RWPE2 (cell line): Measurements from ENCODE around the gene UBL4A.

Source experiments
- ATAC-seq: fragments of 200-7000 bp; cut with Tn5 transposase; 3 replicates; pipeline ENCODE4 v1.9.1; 2021; ENCODE audit warnings: low read depth
- DNase-seq: peaks from one replicate; pipeline ENCODE4 v3.0.0-alpha.2; 2020; ENCODE audit warnings: low spot score
- H3K27ac ChIP-seq: fragments of 450-650 bp; 2 replicates; pipeline ENCODE4 v1.5.1; 2017; ENCODE audit warnings: mild to moderate bottlenecking; ENCODE audit not compliant: poor library complexity, severe bottlenecking
- H3K27me3 ChIP-seq: fragments of 250-450 bp; sonication (Bioruptor Pico); 2 replicates; pipeline ENCODE4 v1.5.1; 2021; ENCODE audit warnings: mild to moderate bottlenecking, moderate library complexity; ENCODE audit not compliant: insufficient read depth, poor library complexity, severe bottlenecking
- H3K36me3 ChIP-seq: fragments of 250-450 bp; sonication (Bioruptor Pico); 2 replicates; pipeline ENCODE4 v1.5.1; 2020; ENCODE audit warnings: low read depth, mild to moderate bottlenecking, moderate library complexity
- H3K4me1 ChIP-seq: fragments of 250-450 bp; sonication (Bioruptor Pico); 2 replicates; pipeline ENCODE4 v1.5.1; 2021; ENCODE audit warnings: mild to moderate bottlenecking, moderate library complexity; ENCODE audit not compliant: insufficient read depth, poor library complexity, severe bottlenecking
- H3K4me3 ChIP-seq: fragments of 250-450 bp; sonication (Bioruptor Pico); 2 replicates; pipeline ENCODE4 v1.5.1; 2021; ENCODE audit warnings: mild to moderate bottlenecking, moderate library complexity; ENCODE audit not compliant: severe bottlenecking
- H3K9me3 ChIP-seq: fragments of 250-450 bp; sonication (Bioruptor Pico); 2 replicates; pipeline ENCODE4 v1.5.1; 2021; ENCODE audit warnings: mild to moderate bottlenecking, moderate library complexity; ENCODE audit not compliant: severe bottlenecking
- TF ChIP-seq, protein P1 (sequence below): fragments of 450-650 bp; IDR thresholded peaks from one replicate; pipeline ENCODE4 v1.5.1; 2017; ENCODE audit warnings: mild to moderate bottlenecking, moderate library complexity; ENCODE audit not compliant: poor library complexity, severe bottlenecking

Gene UBL4A

DNA sequence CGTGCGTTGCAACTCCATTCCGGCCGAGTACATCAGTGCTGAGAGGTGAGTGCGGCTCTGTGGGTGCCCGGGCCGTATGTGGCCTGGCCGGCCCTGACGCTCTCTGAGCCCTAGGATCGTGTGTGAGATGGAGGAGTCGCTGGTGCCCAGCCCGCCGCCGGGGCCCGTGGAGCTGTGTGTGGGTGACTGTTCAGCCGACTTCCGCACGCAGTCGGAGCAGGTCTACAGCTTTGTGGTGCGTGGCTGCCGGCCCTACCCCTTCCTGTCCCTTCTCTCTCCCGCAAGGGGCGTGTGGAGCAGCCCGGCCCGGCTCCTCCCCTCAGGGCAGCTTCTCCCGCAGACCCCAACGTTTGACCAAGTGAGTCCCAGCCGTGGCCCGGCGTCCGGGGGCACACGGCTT, 20.4 kb downstream of the UBL4A start:
- Histone ChIP-seq H3K4me1 (no peaks in the 10 kb centered on the region), H3K36me3 (peaks cover 10% of the 10 kb centered on the region), H3K27ac (no peak overlapping the region), H3K9me3 (no peaks in the 10 kb centered on the region), H3K27me3 (no peaks in the 10 kb centered on the region), H3K4me3 (no peak overlapping the region)
- DNase-seq (no peak), ATAC-seq (no peak)
- TF ChIP-seq, protein P1, sequence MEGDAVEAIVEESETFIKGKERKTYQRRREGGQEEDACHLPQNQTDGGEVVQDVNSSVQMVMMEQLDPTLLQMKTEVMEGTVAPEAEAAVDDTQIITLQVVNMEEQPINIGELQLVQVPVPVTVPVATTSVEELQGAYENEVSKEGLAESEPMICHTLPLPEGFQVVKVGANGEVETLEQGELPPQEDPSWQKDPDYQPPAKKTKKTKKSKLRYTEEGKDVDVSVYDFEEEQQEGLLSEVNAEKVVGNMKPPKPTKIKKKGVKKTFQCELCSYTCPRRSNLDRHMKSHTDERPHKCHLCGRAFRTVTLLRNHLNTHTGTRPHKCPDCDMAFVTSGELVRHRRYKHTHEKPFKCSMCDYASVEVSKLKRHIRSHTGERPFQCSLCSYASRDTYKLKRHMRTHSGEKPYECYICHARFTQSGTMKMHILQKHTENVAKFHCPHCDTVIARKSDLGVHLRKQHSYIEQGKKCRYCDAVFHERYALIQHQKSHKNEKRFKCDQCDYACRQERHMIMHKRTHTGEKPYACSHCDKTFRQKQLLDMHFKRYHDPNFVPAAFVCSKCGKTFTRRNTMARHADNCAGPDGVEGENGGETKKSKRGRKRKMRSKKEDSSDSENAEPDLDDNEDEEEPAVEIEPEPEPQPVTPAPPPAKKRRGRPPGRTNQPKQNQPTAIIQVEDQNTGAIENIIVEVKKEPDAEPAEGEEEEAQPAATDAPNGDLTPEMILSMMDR, result no peak

DNA sequence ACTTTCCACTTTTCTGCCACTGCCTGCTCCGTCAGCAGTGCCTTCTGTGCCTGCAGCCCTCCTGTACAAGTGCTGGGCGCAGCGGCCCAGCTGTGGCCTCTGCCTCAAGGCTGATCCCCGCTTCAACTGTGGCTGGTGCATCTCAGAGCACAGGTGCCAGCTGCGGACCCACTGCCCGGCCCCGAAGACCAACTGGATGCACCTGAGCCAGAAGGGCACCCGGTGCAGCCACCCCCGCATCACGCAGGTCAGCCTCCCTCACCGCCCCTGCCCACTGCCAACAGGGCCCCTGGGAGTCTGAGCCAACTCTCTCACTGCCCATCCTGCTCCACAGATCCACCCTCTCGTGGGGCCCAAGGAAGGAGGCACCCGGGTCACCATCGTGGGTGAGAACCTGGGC, 20.8 kb downstream of the UBL4A start:
- Histone ChIP-seq H3K36me3 (peaks cover 10% of the 10 kb centered on the region), H3K27ac (no peak overlapping the region), H3K4me3 (no peak overlapping the region), H3K9me3 (no peaks in the 10 kb centered on the region), H3K27me3 (no peaks in the 10 kb centered on the region), H3K4me1 (no peaks in the 10 kb centered on the region)
- no peak for ATAC-seq
- TF ChIP-seq, protein P1, result no peak
- DNase-seq, result no peak

DNA sequence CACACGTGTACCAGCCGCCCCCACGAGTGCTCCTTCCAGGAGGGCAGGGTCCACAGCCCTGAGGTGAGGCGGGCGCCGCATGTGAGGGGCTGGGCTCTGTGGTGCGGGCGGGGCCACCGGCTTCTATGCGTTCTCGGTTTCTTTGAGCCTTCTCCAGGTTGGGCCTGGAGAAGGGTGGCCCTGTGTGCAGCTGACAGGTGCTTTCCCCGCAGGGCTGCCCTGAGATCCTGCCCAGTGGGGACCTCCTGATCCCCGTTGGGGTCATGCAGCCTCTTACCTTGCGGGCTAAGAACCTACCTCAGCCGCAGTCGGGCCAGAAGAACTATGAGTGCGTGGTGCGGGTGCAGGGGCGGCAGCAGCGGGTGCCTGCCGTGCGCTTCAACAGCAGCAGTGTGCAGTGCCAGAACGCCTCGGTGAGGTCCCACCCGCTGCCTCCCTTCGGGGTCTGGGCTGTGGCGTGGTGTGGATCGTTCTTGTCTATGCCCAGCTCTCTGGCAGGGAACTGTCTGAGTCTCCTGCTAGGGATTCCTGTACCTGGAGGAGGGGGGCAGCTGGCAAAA, 21.5 kb downstream of the UBL4A start:
- DNase-seq (no peak), ATAC-seq (no peak)
- Histone ChIP-seq H3K4me3 (no peak overlapping the region), H3K36me3 (peaks cover 10% of the 10 kb centered on the region), H3K4me1 (no peaks in the 10 kb centered on the region), H3K9me3 (no peaks in the 10 kb centered on the region), H3K27ac (no peak overlapping the region), H3K27me3 (no peaks in the 10 kb centered on the region)
- TF ChIP-seq, protein P1, result no peak

DNA sequence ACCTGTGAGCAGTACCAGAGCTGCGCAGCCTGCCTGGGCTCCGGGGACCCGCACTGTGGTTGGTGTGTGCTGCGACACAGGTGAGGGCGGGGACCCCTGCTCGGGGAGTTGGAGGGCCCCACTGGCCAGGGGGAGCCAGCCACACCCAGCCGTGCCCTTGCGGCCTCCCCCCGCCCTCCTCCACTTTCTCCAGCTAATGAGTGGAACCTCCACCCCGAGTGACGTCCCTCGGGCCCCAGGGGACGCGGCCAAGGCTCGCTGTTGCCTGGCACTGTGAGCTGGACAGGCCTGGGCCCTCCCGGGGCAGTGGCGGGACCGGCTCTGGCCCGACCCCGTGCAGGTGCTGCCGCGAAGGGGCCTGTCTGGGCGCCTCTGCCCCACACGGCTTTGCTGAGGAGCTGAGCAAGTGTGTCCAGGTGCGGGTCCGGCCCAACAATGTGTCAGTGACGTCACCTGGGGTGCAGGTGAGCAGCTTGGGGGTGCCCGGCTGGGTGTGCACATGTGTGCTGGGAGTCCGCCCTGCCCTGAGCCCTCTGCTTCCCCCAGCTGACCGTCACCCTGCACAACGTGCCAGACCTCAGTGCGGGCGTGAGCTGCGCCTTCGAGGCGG, 22.7 kb downstream of the UBL4A start:
- no peak overlapping the region for H3K4me3 ChIP-seq
- DNase-seq, result no peak
- no peaks in the 10 kb centered on the region for H3K27me3 ChIP-seq
- ATAC-seq, result no peak
- H3K9me3 ChIP-seq, result no peaks in the 10 kb centered on the region
- H3K27ac ChIP-seq, result no peak overlapping the region
- TF ChIP-seq, protein P1, result no peak
- H3K4me1 ChIP-seq, result no peaks in the 10 kb centered on the region
- H3K36me3 ChIP-seq, result peaks cover 10% of the 10 kb centered on the region

DNA sequence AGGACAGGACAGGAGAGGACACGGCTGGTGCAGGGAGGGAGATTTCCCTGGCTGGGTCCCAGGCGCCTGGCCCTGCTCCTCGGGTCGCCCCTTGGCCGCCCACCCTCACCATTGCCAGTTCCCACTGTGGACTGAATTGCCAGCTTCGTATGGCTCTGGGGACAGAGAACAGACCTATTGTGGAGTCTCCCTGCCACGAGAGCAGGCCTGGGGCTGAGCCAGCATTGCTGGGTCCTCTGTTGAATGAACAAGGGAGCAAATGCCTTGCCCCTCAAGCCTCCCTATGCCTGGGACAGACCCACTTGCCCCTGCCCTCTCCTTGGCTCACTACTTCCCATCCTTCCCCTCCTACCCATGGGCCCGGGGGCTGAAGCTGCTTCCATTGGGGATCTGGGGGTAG, 24.0 kb downstream of the UBL4A start:
- TF ChIP-seq, protein P1, result no peak
- DNase-seq (no peak), ATAC-seq (no peak)
- Histone ChIP-seq H3K4me1 (no peaks in the 10 kb centered on the region), H3K27me3 (no peaks in the 10 kb centered on the region), H3K36me3 (peaks cover 10% of the 10 kb centered on the region), H3K27ac (no peak overlapping the region), H3K9me3 (no peaks in the 10 kb centered on the region), H3K4me3 (no peak overlapping the region)
